Sigmoid colon (tissue), 4 donors: Measurements from ENCODE around the gene UROD.

Experiments
- CTCF ChIP-seq, 4 experiments: fragments of 450-650 bp in 3 of 4; fragments of 200-600 bp in 1 of 4; IDR thresholded peaks; one replicate each; pipeline ENCODE4 v1.5.1; 2016 to 2019; ENCODE audit warnings: antibody characterized with exemption in 4 of 4, mild to moderate bottlenecking in 3 of 4, moderate library complexity in 2 of 4
- POLR2AphosphoS5 ChIP-seq, 4 donors: sonication (generic); formaldehyde crosslinking; IDR thresholded peaks; one replicate each; pipeline ENCODE4 v1.6.1; 2017; ENCODE audit warnings: antibody characterized with exemption in 4 of 4

- TF ChIP-seq CTCF (IDR thresholded peaks at IDR 0.05) (peak; percentile 81 to 92 (median 90)), POLR2AphosphoS5 (IDR thresholded peaks at IDR 0.05) (no peak)
Measured at GRCh38 chr1:45014321-45015028, 2.4 kb downstream of the UROD start.
